NB4 (cell line): ENCODE measurements around the gene TBX2.

ENCODE experiments used
- MYC ChIP-seq: IDR thresholded peaks from 2 replicates; pipeline ENCODE4 v1.6.1; 2011; ENCODE audit warnings: low read depth, low read length
- POLR2A ChIP-seq: IDR thresholded peaks from 2 replicates; pipeline ENCODE4 v1.6.1; 2011; ENCODE audit warnings: mild to moderate bottlenecking; ENCODE audit not compliant: insufficient read length; ENCODE audit errors: extremely low read depth
- TF ChIP-seq, protein P1 (sequence below): IDR thresholded peaks from one replicate; pipeline ENCODE4 v1.5.1; 2012; ENCODE audit warnings: low read depth, low read length

DNA sequence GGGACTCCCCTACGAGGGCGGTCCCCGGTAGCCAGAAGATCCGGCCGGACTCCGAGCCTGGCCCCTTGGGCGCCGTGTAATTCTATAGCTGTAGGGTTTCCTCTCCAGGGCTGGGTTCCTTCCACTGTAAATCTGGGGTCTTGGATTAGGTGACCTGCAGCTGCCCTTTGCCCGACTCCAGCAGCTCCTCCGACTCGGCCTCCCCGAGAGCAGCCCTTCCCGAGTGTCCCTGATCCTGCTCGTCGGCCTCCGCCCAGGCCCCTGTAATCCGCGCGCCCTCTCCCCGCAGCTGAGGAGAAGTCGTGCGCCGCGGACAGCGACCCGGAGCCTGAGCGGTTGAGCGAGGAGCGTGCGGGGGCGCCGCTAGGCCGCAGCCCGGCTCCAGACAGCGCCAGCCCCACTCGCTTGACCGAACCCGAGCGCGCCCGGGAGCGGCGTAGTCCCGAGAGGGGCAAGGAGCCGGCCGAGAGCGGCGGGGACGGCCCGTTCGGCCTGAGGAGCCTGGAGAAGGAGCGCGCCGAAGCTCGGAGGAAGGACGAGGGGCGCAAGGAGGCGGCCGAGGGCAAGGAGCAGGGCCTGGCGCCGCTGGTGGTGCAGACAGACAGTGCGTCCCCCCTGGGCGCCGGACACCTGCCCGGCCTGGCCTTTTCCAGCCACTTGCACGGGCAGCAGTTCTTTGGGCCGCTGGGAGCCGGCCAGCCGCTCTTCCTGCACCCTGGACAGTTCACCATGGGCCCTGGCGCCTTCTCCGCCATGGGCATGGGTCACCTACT, 5.5 kb downstream of the TBX2 start:
- TF ChIP-seq, protein P1, sequence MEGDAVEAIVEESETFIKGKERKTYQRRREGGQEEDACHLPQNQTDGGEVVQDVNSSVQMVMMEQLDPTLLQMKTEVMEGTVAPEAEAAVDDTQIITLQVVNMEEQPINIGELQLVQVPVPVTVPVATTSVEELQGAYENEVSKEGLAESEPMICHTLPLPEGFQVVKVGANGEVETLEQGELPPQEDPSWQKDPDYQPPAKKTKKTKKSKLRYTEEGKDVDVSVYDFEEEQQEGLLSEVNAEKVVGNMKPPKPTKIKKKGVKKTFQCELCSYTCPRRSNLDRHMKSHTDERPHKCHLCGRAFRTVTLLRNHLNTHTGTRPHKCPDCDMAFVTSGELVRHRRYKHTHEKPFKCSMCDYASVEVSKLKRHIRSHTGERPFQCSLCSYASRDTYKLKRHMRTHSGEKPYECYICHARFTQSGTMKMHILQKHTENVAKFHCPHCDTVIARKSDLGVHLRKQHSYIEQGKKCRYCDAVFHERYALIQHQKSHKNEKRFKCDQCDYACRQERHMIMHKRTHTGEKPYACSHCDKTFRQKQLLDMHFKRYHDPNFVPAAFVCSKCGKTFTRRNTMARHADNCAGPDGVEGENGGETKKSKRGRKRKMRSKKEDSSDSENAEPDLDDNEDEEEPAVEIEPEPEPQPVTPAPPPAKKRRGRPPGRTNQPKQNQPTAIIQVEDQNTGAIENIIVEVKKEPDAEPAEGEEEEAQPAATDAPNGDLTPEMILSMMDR, result no peak
- TF ChIP-seq POLR2A (no peak), MYC (no peak)
